Subcutaneous adipose tissue (tissue), 4 donors: ENCODE results near the gene MYO10. TPM values are rescaled to one million over a fixed set of nuclear protein-coding genes. Genes with fewer than 3 reads are reported as not detected.

Experiments
- total RNA-seq, 4 donors: library from RNA; depleted of rRNA; stranded (reverse); fragments of >200 nt; gene quantifications; one replicate each; pipeline ENCODE4 v1.1.0, GENCODE V29; 2016
- TF ChIP-seq, protein P1 (sequence below): fragments of 450-650 bp; IDR thresholded peaks from one replicate; pipeline ENCODE4 v1.5.1; 2016; ENCODE audit warnings: low read depth, mild to moderate bottlenecking, control low read depth, antibody characterized with exemption, moderate library complexity

The MYO10 gene
- total RNA-seq, 4 donors from 2014 or later = 7.0 to 33.0 (median 9.3) TPM

DNA sequence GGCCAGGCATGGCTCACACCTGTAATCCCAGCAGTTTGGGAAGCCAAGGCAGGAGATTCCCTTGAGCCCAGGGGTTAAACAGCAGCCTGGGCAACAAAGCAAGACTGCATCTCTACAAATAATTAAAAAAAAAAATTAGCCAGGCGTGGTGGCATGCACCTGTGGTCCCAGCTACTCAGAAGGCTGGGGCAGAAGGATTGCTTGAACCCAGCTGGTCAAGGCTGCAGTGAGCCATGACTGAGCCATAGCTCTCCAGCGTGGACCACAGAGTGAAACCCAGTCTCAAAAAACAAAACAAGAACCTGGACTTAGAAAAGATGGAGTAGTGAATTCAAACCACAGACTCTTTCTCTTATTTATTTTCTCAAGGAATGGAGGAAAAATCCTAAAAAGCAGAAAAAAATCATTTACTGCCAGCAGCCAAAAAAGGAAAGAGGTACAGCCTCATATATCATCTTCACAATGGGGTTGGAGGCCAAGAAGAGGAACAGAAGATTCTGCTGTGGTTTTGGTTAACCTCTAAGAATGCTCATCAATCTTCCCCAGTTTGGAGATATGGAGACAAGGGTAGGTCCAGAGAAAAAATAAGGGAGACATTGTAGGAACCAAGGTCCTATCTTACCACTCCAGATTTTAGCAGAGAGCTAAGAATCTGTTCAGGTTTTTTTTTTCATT is 40.0 kb upstream of the MYO10 start:
- TF ChIP-seq, protein P1, sequence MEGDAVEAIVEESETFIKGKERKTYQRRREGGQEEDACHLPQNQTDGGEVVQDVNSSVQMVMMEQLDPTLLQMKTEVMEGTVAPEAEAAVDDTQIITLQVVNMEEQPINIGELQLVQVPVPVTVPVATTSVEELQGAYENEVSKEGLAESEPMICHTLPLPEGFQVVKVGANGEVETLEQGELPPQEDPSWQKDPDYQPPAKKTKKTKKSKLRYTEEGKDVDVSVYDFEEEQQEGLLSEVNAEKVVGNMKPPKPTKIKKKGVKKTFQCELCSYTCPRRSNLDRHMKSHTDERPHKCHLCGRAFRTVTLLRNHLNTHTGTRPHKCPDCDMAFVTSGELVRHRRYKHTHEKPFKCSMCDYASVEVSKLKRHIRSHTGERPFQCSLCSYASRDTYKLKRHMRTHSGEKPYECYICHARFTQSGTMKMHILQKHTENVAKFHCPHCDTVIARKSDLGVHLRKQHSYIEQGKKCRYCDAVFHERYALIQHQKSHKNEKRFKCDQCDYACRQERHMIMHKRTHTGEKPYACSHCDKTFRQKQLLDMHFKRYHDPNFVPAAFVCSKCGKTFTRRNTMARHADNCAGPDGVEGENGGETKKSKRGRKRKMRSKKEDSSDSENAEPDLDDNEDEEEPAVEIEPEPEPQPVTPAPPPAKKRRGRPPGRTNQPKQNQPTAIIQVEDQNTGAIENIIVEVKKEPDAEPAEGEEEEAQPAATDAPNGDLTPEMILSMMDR = no peak

GRCh38 chr5:16974981-16975380 is 38.9 kb upstream of the MYO10 start:
- TF ChIP-seq, protein P1 = no peak

GRCh38 chr5:16970826-16971225 is 34.7 kb upstream of the MYO10 start:
- TF ChIP-seq, protein P1 = no peak

DNA sequence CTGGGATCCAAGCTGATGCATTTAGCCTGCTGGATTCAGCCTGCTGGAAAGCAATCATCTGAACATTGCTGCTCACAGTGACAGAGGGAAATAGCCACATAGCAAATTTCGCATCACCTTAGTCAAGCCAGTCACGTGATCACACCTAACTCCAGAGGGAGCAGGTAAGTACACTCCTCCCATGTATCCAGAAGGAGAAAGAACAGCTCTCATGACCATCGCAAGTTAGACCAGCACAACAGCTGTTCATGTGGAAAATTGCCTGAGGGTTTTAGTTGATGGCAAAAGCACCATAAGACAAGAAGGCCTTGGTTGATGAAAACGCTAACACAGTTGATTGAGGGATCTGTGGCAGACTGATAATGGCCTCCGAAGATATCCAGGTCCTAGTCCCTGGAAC is 34.2 kb upstream of the MYO10 start:
- TF ChIP-seq, protein P1 = no peak

GRCh38 chr5:16965581-16965980 is 29.5 kb upstream of the MYO10 start:
- TF ChIP-seq, protein P1 = no peak

- TF ChIP-seq, protein P1 = no peak
Observed at GRCh38 chr5:16963821-16964220, 27.7 kb upstream of the MYO10 start.

DNA sequence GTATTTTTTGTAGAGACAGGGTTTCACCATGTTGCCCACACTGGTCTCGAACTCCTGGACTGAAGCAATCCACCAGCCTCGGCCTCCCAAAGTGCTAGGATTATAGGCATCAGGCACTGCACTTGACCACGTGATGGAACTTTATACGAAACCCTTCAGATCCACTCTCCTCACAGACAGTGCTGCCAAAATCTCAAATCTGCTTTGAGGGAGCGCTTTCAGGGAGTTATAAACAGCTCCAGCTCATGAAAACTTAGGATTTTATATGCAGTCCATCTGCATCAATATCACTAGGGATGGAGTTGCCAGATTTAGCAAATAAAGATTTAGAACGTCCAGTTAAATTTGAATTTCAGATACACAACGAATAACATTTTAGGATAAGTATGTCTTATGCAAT is 25.0 kb upstream of the MYO10 start:
- TF ChIP-seq, protein P1 = no peak
